HG03432 (cell line): ENCODE data around the gene MAGEB6B.
"Not testable (repeated sequence)": the region's sequence is repeated elsewhere in the genome, so short reads cannot be mapped to it uniquely, and the experiment has no call there.

ENCODE experiments used
- ATAC-seq: cut with Tn5 transposase; IDR thresholded peaks from one replicate; pipeline ENCODE4 v1.9.1; 2021; ENCODE audit warnings: mild to moderate bottlenecking, moderate library complexity; ENCODE audit not compliant: unreplicated experiment

The MAGEB6B gene

GRCh38 chrX:26160301-26160700 lies at the start of gene MAGEB6B:
TSS of gene MAGEB6B (plus strand) at chrX:26160601. CDS start at chrX:26160601, 0 bp downstream.
- ATAC-seq = no peak

GRCh38 chrX:26138274-26138673 lies 22.1 kb upstream of the MAGEB6B start, which contains the start of gene MAGEB18:
TSS of gene MAGEB18 (plus strand) at chrX:26138343. CDS start at chrX:26138986, 643 bp downstream.
- no peak for ATAC-seq

GRCh38 chrX:26146024-26146423 lies 14.4 kb upstream of the MAGEB6B start:
- ATAC-seq = no peak

- ATAC-seq = no peak
Observed at GRCh38 chrX:26192204-26192603, 31.8 kb downstream of the MAGEB6B start, which contains the start of gene MAGEB6. TSS of gene MAGEB6 (plus strand) at chrX:26192440. CDS start at chrX:26193847, 1,407 bp downstream.

GRCh38 chrX:26203561-26203960 lies 43.2 kb downstream of the MAGEB6B start:
- ATAC-seq = no peak

- not testable (repeated sequence) for ATAC-seq
Observed at GRCh38 chrX:26204717-26205116, 44.3 kb downstream of the MAGEB6B start.

- no peak for ATAC-seq
Observed at GRCh38 chrX:26208012-26208411, 47.6 kb downstream of the MAGEB6B start.
